Left lung (tissue), 10 donors: ENCODE data around the gene SATB1. TPM values are rescaled to one million over a fixed set of nuclear protein-coding genes. Genes with fewer than 3 reads are reported as not detected.
"Not testable (repeated sequence)": the region's sequence is repeated elsewhere in the genome, so short reads cannot be mapped to it uniquely, and the experiment has no call there.

Experiments used
- ATAC-seq: fragments of 200-7000 bp; cut with Tn5 transposase; one replicate; pipeline ENCODE4 v1.9.1; 2020; ENCODE audit warnings: moderate library complexity
- DNase-seq, 4 donors: peaks; one replicate each; pipeline ENCODE4 v3.0.0-alpha.2; 2013 to 2020
- H3K27ac ChIP-seq, 2 donors: fragments of 200-600 bp; sonication (generic) in 1 of 2; one replicate each; pipeline versions ENCODE4 v1.5.0 to v1.8.0; 2020 to 2021
- H3K27me3 ChIP-seq, 2 donors: fragments of 200-600 bp; sonication (generic) in 1 of 2; one replicate each; pipeline versions ENCODE4 v1.5.0 to v1.8.0; 2020 to 2021
- H3K36me3 ChIP-seq, 2 donors: fragments of 200-600 bp; sonication (generic) in 1 of 2; one replicate each; pipeline versions ENCODE4 v1.5.0 to v1.8.0; 2020 to 2021
- H3K4me1 ChIP-seq, 2 donors: fragments of 200-600 bp; one replicate each; pipeline ENCODE4 v1.8.0; 2021
- H3K4me3 ChIP-seq, 2 donors: fragments of 200-600 bp; sonication (generic) in 1 of 2; one replicate each; pipeline versions ENCODE4 v1.5.0 to v1.8.0; 2020 to 2021; ENCODE audit warnings: mild to moderate bottlenecking in 1 of 2
- H3K9me3 ChIP-seq, 2 donors: fragments of 200-600 bp; sonication (generic) in 1 of 2; one replicate each; pipeline versions ENCODE4 v1.5.0 to v1.8.0; 2020 to 2021
- intact Hi-C, 2 donors: fragments of 100-400 bp; cut with DNase I; formaldehyde crosslinking; loops; one replicate each; pipeline versions ENCODE4 v1.11.2 to v1.14.2; 2022
- polyA plus RNA-seq, 6 donors: library from polyadenylated mRNA; unstranded; fragments of 120-200 nt; gene quantifications; one replicate each; pipeline ENCODE4 v1.2.1, GENCODE V29; 2013; ENCODE audit not compliant: insufficient read length in 6 of 6
- total RNA-seq, 2 donors: library from RNA; stranded (reverse); fragmentation: NEBNext Ultra II Directional; extraction: Animal tissue kit (Norgen Biotek cat#: 25700); gene quantifications; one replicate each; pipeline ENCODE4 v1.2.1, GENCODE V29; 2021
- TF ChIP-seq, protein P1 (sequence below), 2 donors: fragments of 200-600 bp; sonication (generic) in 1 of 2; IDR thresholded peaks; one replicate each; pipeline versions ENCODE4 v1.5.0 to v1.8.0; 2021; ENCODE audit warnings: antibody characterized with exemption in 2 of 2
- donor health status: DM: no; HTN: yes; CAD: no.
- donor health status: DM: no; HTN: no; CAD: no.

SATB1 gene
- total and polyA plus RNA-seq, 8 donors = 24.0 to 59.4 (median 52.0) TPM

DNA sequence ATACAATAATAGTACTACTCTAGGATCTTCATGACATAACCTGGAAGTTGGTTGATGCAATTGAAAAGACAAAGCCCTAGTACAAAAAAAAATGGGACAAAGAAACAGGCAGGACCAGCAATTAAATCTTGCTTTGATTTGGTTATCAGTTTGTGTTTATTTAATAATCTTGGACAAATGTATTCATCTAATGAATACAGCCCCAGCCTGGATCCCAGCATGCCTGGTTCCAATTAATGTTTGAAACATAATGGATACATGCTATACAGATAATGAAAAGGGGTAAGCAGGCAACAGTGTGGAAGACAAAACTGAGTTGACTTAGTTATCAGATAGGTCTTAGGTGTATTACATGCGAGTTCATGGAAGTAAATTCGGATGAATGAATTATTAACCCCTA is 29.6 kb upstream of the SATB1 start:
- no peak for DNase-seq
- Histone ChIP-seq H3K27ac (no peak overlapping the region), H3K4me1 (no peaks in the 10 kb centered on the region), H3K36me3 (no peaks in the 10 kb centered on the region), H3K9me3 (peaks cover 0 to 4% of the 10 kb centered on the region in 2 donors), H3K27me3 (peaks cover 0 to 4% of the 10 kb centered on the region in 2 donors), H3K4me3 (no peak overlapping the region)
- no peak for ATAC-seq
- intact Hi-C loops = no loop called here
- TF ChIP-seq, protein P1, sequence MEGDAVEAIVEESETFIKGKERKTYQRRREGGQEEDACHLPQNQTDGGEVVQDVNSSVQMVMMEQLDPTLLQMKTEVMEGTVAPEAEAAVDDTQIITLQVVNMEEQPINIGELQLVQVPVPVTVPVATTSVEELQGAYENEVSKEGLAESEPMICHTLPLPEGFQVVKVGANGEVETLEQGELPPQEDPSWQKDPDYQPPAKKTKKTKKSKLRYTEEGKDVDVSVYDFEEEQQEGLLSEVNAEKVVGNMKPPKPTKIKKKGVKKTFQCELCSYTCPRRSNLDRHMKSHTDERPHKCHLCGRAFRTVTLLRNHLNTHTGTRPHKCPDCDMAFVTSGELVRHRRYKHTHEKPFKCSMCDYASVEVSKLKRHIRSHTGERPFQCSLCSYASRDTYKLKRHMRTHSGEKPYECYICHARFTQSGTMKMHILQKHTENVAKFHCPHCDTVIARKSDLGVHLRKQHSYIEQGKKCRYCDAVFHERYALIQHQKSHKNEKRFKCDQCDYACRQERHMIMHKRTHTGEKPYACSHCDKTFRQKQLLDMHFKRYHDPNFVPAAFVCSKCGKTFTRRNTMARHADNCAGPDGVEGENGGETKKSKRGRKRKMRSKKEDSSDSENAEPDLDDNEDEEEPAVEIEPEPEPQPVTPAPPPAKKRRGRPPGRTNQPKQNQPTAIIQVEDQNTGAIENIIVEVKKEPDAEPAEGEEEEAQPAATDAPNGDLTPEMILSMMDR (IDR thresholded peaks at IDR 0.05) = no peak

DNA sequence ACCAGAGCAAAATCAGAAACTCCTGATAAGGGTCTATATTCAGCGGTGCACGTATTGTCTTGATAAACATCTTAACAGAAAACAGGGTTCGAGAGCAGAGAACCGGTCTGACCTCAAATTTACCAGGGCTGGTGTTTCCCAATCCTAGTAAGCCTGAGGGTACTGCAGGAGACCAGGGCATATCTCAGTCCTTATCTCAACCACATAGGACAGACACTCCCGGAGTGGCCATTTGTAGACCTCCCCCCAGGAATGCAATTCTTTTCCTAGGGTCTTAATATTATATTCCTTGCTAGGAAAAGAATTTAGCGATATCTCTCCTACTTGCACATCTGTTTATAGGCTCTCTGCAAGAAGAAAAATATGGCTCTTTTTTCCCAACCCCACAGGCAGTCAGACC is 24.5 kb upstream of the SATB1 start:
- H3K4me3 ChIP-seq, DNase-seq, ATAC-seq, H3K27ac ChIP-seq, H3K36me3 ChIP-seq, intact Hi-C loops: not testable (repeated sequence)
- Histone ChIP-seq H3K27me3 (peaks cover 19 to 31% of the 10 kb centered on the region in 2 donors), H3K9me3 (peaks cover 0 to 17% of the 10 kb centered on the region in 2 donors), H3K4me1 (peaks cover 0 to 14% of the 10 kb centered on the region in 2 donors)

DNA sequence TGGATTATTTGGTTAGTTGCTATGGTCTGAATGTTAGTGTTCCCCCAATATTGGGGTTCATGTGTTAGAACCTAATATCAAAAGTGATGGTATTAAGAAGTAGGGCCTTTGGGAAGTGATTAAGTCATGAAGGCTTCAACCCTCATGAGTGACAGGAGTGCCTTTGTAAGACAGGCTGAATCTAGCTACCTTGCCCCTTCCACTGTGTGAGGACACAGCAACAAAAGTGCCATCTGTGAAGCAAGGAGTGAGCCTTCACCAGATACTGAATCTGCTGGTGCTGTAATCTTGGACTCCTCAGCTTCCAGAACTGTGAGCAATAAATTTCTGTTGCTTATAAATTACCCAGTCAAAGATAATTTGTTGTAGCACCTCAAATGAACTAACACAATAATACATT is 22.6 kb upstream of the SATB1 start:
- DNase-seq (no peak), ATAC-seq (no peak)
- no peak overlapping the region for H3K27ac ChIP-seq
- no peaks in the 10 kb centered on the region for H3K36me3 ChIP-seq
- TF ChIP-seq, protein P1 (IDR thresholded peaks at IDR 0.05) = no peak
- H3K9me3 ChIP-seq = peaks cover 0 to 17% of the 10 kb centered on the region in 2 donors
- H3K4me3 ChIP-seq = no peak overlapping the region
- H3K4me1 ChIP-seq = peaks cover 5 to 28% of the 10 kb centered on the region in 2 donors
- H3K27me3 ChIP-seq = peaks cover 34 to 49% of the 10 kb centered on the region in 2 donors
- intact Hi-C loops = no loop called here

GRCh38 chr3:18446149-18446825 is 21.1 kb upstream of the SATB1 start:
- H3K4me3 ChIP-seq = peak overlapping the region in 1 of 2 donors; percentile 60
- H3K9me3 ChIP-seq = peaks cover 0 to 17% of the 10 kb centered on the region in 2 donors
- no peak for DNase-seq
- peaks cover 39 to 58% of the 10 kb centered on the region in 2 donors for H3K27me3 ChIP-seq
- H3K27ac ChIP-seq = no peak overlapping the region
- intact Hi-C loops = no loop called here
- no peak for ATAC-seq
- H3K36me3 ChIP-seq = no peaks in the 10 kb centered on the region
- TF ChIP-seq, protein P1 (IDR thresholded peaks at IDR 0.05) = no peak
- H3K4me1 ChIP-seq = peaks cover 5 to 28% of the 10 kb centered on the region in 2 donors

DNA sequence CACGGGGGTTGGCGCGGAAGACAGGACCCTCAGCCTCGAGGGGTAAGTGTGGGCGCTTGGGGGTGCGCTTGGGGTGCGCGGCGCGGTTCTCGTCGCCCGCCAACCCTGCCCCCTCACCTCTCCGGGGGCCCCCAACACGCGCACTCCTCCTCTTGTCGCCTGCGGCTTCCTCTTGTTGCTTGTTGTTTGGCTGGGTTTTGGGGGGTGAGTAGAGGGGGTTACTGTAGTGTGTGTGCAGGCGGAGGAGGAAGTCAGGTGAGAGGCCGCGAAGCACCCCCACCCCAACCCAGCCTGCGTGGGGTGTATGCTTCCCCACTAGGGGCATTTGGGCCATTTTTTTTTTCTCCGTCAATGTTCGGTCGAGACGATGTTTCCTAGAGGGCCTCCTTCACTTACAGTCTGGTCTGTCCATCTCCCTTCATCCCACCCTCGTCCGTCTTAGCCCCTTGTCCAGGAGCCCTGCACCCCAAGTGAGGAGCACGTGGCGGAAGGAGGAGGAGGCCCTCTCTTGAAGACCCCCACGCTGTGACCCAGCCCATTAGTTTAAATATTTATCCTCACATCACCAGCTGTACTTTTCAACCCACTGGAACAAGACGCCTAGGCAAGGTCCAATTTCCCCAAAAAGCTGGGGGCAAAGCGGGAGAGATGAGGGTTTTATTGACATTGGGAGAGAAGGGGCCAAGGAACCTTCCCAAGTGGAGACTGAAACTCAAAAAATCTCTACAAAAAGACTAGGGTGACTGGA is 20.4 kb upstream of the SATB1 start:
- Histone ChIP-seq H3K9me3 (peaks cover 0 to 17% of the 10 kb centered on the region in 2 donors), H3K36me3 (no peaks in the 10 kb centered on the region), H3K4me3 (peak overlapping the region; percentile 26 to 60), H3K4me1 (peaks cover 5 to 29% of the 10 kb centered on the region in 2 donors), H3K27ac (no peak overlapping the region), H3K27me3 (peaks cover 43 to 58% of the 10 kb centered on the region in 2 donors)
- ATAC-seq (no peak), DNase-seq (peak in 2 of 4 donors; percentile 18 to 33)
- intact Hi-C loops = no loop called here
- TF ChIP-seq, protein P1 (IDR thresholded peaks at IDR 0.05) = no peak
